ENCODE data around the gene DUSP28. TPM values are rescaled to one million over a fixed set of nuclear protein-coding genes. Genes with fewer than 3 reads are reported as not detected.

The DUSP28 gene
- total and polyA plus RNA-seq, 2 donors (not counting 1 experiment from before 2014, with no cell fraction given) = 19.0 to 19.1 TPM

DNA sequence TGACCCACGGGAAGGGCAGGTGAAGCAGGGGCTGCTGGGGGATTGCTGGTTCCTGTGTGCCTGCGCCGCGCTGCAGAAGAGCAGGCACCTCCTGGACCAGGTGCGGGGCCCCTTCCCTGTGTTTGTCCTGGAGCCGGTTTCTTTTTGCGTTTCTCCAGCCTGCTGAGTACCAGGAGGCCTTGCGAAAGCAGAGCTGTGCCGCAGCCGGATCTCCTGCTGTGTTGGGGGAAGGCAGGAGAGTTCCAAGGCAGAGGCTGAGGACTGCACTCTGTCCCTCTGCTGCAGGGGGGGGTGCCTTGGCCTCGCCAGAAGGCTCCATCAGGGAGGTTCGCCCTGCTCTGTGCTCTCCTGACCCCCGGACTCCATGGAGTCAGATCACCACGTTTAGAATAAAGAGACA, 29.2 kb downstream of the DUSP28 start:
- peaks cover 29% of the 10 kb centered on the region in 2 donors for H3K4me1 ChIP-seq (ENCODE audit: control insufficient read depth in 2 of 2, insufficient read depth in 2 of 2, low read length in 2 of 2)
- Mint-ChIP-seq H3K9me3 (ENCODE audit: insufficient read depth) (no peaks in the 10 kb centered on the region), H3K4me3 (no peak overlapping the region), H3K27me3 (no peaks in the 10 kb centered on the region), H3K4me1 (peaks cover 34% of the 10 kb centered on the region), H3K27ac (no peak overlapping the region)
- ChIA-PET POLR2A (no interaction called here), CTCF (interaction anchor here (7.2 kb wide), 1 partner anchor 25 kb away, joined by 126 read pairs; the partner anchor contains the start of gene DUSP28)
- intact Hi-C loops (cut with micrococcal nuclease) = no loop called here
- no peak overlapping the region for H3K9ac ChIP-seq (ENCODE audit: low read length)
- H4K20me1 ChIP-seq (ENCODE audit: control insufficient read depth, insufficient read depth, low read length, poor library complexity, severe bottlenecking) = peaks cover 88% of the 10 kb centered on the region
- H3K27ac ChIP-seq (ENCODE audit: low read length in 2 of 2) = no peak overlapping the region
- no peak overlapping the region for H2AFZ ChIP-seq (ENCODE audit: insufficient read depth, low read depth, low read length, poor library complexity, severe bottlenecking)
- H3K79me2 ChIP-seq (ENCODE audit: control insufficient read depth, insufficient read depth, low read length) = peaks cover 94% of the 10 kb centered on the region
- H3K27me3 ChIP-seq (replicated peaks in 1 of 4; ENCODE audit: control extremely low read depth in 1 of 4, control insufficient read depth in 3 of 4, insufficient read depth in 4 of 4, low read length in 3 of 4) = no peaks in the 10 kb centered on the region
- 98% methylated on average over 14 of the region's 14 CpGs for WGBS (ENCODE audit: insufficient coverage)
- H3K4me3 ChIP-seq (ENCODE audit: control extremely low read depth in 1 of 5, extremely low read depth in 1 of 5, insufficient read depth in 1 of 5, low read depth in 2 of 5, low read length in 4 of 5) = no peak overlapping the region
- H3K9me3 ChIP-seq (ENCODE audit: control extremely low read depth in 1 of 3, control insufficient read depth in 2 of 3, insufficient read depth in 1 of 3, low read length in 2 of 3) = no peaks in the 10 kb centered on the region
- H3K4me2 ChIP-seq (replicated peaks; ENCODE audit: low read depth, low read length, poor library complexity, severe bottlenecking) = no peak overlapping the region
- peaks cover 0 to 22% of the 10 kb centered on the region in 2 experiments for H3K36me3 ChIP-seq (replicated peaks in 1 of 2; ENCODE audit: control extremely low read depth in 1 of 2, control insufficient read depth in 1 of 2, extremely low read depth in 1 of 2, insufficient read depth in 2 of 2, low read length in 1 of 2)
- DNase-seq = no peak
- ATAC-seq (ENCODE audit: low read depth) = no peak
- TF ChIP-seq, protein P1, sequence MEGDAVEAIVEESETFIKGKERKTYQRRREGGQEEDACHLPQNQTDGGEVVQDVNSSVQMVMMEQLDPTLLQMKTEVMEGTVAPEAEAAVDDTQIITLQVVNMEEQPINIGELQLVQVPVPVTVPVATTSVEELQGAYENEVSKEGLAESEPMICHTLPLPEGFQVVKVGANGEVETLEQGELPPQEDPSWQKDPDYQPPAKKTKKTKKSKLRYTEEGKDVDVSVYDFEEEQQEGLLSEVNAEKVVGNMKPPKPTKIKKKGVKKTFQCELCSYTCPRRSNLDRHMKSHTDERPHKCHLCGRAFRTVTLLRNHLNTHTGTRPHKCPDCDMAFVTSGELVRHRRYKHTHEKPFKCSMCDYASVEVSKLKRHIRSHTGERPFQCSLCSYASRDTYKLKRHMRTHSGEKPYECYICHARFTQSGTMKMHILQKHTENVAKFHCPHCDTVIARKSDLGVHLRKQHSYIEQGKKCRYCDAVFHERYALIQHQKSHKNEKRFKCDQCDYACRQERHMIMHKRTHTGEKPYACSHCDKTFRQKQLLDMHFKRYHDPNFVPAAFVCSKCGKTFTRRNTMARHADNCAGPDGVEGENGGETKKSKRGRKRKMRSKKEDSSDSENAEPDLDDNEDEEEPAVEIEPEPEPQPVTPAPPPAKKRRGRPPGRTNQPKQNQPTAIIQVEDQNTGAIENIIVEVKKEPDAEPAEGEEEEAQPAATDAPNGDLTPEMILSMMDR (IDR thresholded peaks at IDR 0.05) = no peak
- no peak for TF ChIP-seq EZH2 (IDR thresholded peaks at IDR 0.05; ENCODE audit: borderline replicate concordance, insufficient read depth, low read depth, low read length, poor library complexity, severe bottlenecking)

DNA sequence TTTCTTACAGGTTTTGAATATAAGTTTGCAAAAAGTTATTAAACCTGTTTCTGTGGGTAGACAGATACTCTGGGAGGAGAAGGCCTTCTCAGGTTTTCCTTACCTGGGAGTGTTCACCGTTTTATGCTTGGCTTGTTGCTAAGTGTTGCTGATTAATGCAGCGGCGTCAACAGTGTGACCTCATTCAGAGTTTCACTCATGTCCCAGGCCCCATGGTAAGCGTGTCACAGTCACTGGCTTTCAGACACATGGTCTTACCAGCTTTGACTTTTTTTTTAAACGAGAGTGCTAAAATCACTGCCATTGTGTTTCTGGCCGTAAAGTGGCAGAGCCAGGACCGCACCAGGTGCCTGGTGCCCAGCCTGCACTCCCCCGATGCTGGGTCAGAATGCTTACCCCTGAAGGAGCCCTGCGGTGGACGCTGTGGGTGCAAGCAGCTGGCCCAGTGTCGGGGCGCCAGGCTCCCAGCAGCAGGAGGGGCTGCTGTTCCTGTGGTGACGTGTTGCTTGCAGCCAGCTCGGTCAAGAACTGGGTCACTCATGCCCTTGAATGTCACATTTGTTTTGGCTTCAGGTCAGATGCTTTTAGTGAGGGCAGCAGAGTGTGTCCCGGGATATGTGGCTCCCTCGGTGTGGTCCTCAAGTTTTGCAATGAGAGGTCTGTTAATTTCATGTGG, 29.8 kb downstream of the DUSP28 start:
- Histone ChIP-seq H3K9ac (ENCODE audit: low read length) (no peak overlapping the region), H3K9me3 (ENCODE audit: control extremely low read depth in 1 of 3, control insufficient read depth in 2 of 3, insufficient read depth in 1 of 3, low read length in 2 of 3) (no peaks in the 10 kb centered on the region), H4K20me1 (ENCODE audit: control insufficient read depth, insufficient read depth, low read length, poor library complexity, severe bottlenecking) (peaks cover 88% of the 10 kb centered on the region), H2AFZ (ENCODE audit: insufficient read depth, low read depth, low read length, poor library complexity, severe bottlenecking) (no peak overlapping the region), H3K4me3 (ENCODE audit: control extremely low read depth in 1 of 5, extremely low read depth in 1 of 5, insufficient read depth in 1 of 5, low read depth in 2 of 5, low read length in 4 of 5) (no peak overlapping the region), H3K79me2 (ENCODE audit: control insufficient read depth, insufficient read depth, low read length) (peaks cover 92% of the 10 kb centered on the region), H3K4me1 (ENCODE audit: control insufficient read depth in 2 of 2, insufficient read depth in 2 of 2, low read length in 2 of 2) (peaks cover 23% of the 10 kb centered on the region in 2 donors), H3K27me3 (replicated peaks in 1 of 4; ENCODE audit: control extremely low read depth in 1 of 4, control insufficient read depth in 3 of 4, insufficient read depth in 4 of 4, low read length in 3 of 4) (no peaks in the 10 kb centered on the region), H3K36me3 (replicated peaks in 1 of 2; ENCODE audit: control extremely low read depth in 1 of 2, control insufficient read depth in 1 of 2, extremely low read depth in 1 of 2, insufficient read depth in 2 of 2, low read length in 1 of 2) (peaks cover 0 to 22% of the 10 kb centered on the region in 2 experiments), H3K27ac (ENCODE audit: low read length in 2 of 2) (no peak overlapping the region), H3K4me2 (replicated peaks; ENCODE audit: low read depth, low read length, poor library complexity, severe bottlenecking) (no peak overlapping the region)
- ChIA-PET CTCF (interaction anchor here (7.2 kb wide), 1 partner anchor 26 kb away, joined by 126 read pairs; the partner anchor contains the start of gene DUSP28), POLR2A (interaction anchor here (0.5 kb wide), 1 partner anchor 154 kb away, joined by 7 read pairs; no protein-coding TSS in a partner anchor)
- TF ChIP-seq, protein P1 (IDR thresholded peaks at IDR 0.05) = no peak
- no peak for TF ChIP-seq EZH2 (IDR thresholded peaks at IDR 0.05; ENCODE audit: borderline replicate concordance, insufficient read depth, low read depth, low read length, poor library complexity, severe bottlenecking)
- Mint-ChIP-seq H3K4me1 (peaks cover 28% of the 10 kb centered on the region), H3K4me3 (no peak overlapping the region), H3K27ac (no peak overlapping the region), H3K9me3 (ENCODE audit: insufficient read depth) (no peaks in the 10 kb centered on the region), H3K27me3 (no peaks in the 10 kb centered on the region)
- no peak for ATAC-seq (ENCODE audit: low read depth)
- intact Hi-C loops (cut with micrococcal nuclease) = no loop called here
- 93% methylated on average over 16 of the region's 16 CpGs for WGBS (ENCODE audit: insufficient coverage)
- no peak for DNase-seq

All from B cell (primary cell).